ENCODE measurements around the gene TRIM29.
A peak's percentile ranks its signal among the peaks of the same experiment; 100 is the strongest.
"Not testable (repeated sequence)": the region's sequence is repeated elsewhere in the genome, so short reads cannot be mapped to it uniquely, and the experiment has no call there.

TRIM29 gene

GRCh38 chr11:120180063-120180462 lies 42.1 kb upstream of the TRIM29 start:
- not testable (repeated sequence) for DNase-seq; H2AFZ ChIP-seq (ENCODE audit: low read depth, low read length); H3K36me3 ChIP-seq (ENCODE audit: control insufficient read depth in 1 of 2, insufficient read depth in 2 of 2, low read depth in 1 of 2, low read length in 2 of 2); H3K27ac ChIP-seq (ENCODE audit: low read length, poor library complexity, severe bottlenecking); H4K91ac ChIP-seq (ENCODE audit: low read length); H3K23ac ChIP-seq (ENCODE audit: low read length in 2 of 2); H2BK120ac ChIP-seq (ENCODE audit: low read depth, low read length); H3K4me2 ChIP-seq (ENCODE audit: low read length, poor library complexity, severe bottlenecking); H3K79me1 ChIP-seq (replicated peaks; ENCODE audit: low read length, poor library complexity, severe bottlenecking); H3K14ac ChIP-seq (ENCODE audit: low read length in 2 of 2); H3K9me3 ChIP-seq (ENCODE audit: control insufficient read depth, low read length); H2BK15ac ChIP-seq (ENCODE audit: low read depth, poor library complexity, severe bottlenecking); H2BK5ac ChIP-seq (ENCODE audit: low read depth, low read length, poor library complexity, severe bottlenecking)
- peak overlapping the region in 1 of 2 experiments; percentile 28 for H3K18ac ChIP-seq (ENCODE audit: low read depth in 1 of 2, low read length in 2 of 2)
- H3K4me1 ChIP-seq (ENCODE audit: control insufficient read depth, insufficient read depth, low read depth, low read length) = peaks cover 13% of the 10 kb centered on the region
- WGBS = 95% methylated on average over 6 of the region's 6 CpGs
- H4K8ac ChIP-seq (ENCODE audit: low read length) = peak overlapping the region; percentile 19
- H3K4ac ChIP-seq (ENCODE audit: low read depth in 1 of 2, low read length in 2 of 2) = peak overlapping the region; percentile 11 to 41
- H3K27me3 ChIP-seq (ENCODE audit: control insufficient read depth in 1 of 2, insufficient read depth in 1 of 2, low read length in 2 of 2) = peaks cover 0 to 29% of the 10 kb centered on the region in 2 experiments
- H3K9ac ChIP-seq (ENCODE audit: low read length) = peak overlapping the region; percentile 83
- H3K4me3 ChIP-seq (ENCODE audit: insufficient read depth in 1 of 2, low read depth in 1 of 2, low read length in 2 of 2) = peak overlapping the region in 1 of 2 experiments; percentile 48
- H2AK5ac ChIP-seq (ENCODE audit: low read length, severe bottlenecking) = peak overlapping the region; percentile 49
- peak overlapping the region in 1 of 2 experiments; percentile 32 for H2BK12ac ChIP-seq (ENCODE audit: low read length in 2 of 2)

DNA sequence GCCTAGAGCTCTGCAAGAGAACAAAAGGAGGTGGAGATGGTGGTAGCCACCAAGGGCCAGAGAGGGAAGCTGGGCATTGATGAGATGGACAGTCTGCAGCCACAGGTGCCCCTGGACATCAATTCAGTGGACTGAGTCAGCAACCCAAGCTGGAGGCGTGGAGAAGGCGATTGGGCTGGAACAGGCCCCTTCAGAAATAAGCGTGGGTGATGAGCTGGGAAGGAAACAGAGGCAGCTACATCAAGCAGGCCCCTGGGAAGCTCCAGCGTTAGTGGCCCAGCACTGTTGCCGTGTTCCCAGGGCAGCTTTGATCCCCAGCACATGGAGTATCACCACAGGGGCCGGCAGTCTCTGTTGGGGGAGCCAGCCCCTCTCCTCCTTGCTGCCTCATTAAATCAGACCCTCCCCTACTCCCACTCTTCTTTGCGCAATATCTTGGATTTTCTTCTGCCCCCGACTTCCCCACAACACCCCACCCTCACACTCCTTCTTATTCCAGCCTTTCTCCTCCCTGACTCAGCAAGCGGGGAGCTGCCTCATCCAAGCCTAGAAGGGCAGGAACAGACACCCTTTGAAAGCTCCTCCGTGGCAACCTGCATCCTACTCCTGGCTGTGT lies 41.3 kb upstream of the TRIM29 start:
- Histone ChIP-seq H3K4ac (ENCODE audit: low read depth in 1 of 2, low read length in 2 of 2) (no peak overlapping the region), H3K36me3 (ENCODE audit: control insufficient read depth in 1 of 2, insufficient read depth in 2 of 2, low read depth in 1 of 2, low read length in 2 of 2) (no peaks in the 10 kb centered on the region), H3K18ac (ENCODE audit: low read depth in 1 of 2, low read length in 2 of 2) (peak overlapping the region in 1 of 2 experiments; percentile 21), H3K27ac (ENCODE audit: low read length, poor library complexity, severe bottlenecking) (no peak overlapping the region), H2BK120ac (ENCODE audit: low read depth, low read length) (no peak overlapping the region), H2AK5ac (ENCODE audit: low read length, severe bottlenecking) (no peak overlapping the region), H3K9me3 (ENCODE audit: control insufficient read depth, low read length) (no peaks in the 10 kb centered on the region), H4K8ac (ENCODE audit: low read length) (no peak overlapping the region), H3K4me2 (ENCODE audit: low read length, poor library complexity, severe bottlenecking) (no peak overlapping the region), H2BK12ac (ENCODE audit: low read length in 2 of 2) (no peak overlapping the region), H3K23ac (ENCODE audit: low read length in 2 of 2) (no peak overlapping the region), H3K27me3 (ENCODE audit: control insufficient read depth in 1 of 2, insufficient read depth in 1 of 2, low read length in 2 of 2) (peaks cover 0 to 32% of the 10 kb centered on the region in 2 experiments), H2BK15ac (ENCODE audit: low read depth, poor library complexity, severe bottlenecking) (no peak overlapping the region), H3K4me3 (ENCODE audit: insufficient read depth in 1 of 2, low read depth in 1 of 2, low read length in 2 of 2) (no peak overlapping the region), H3K79me1 (replicated peaks; ENCODE audit: low read length, poor library complexity, severe bottlenecking) (no peaks in the 10 kb centered on the region), H3K4me1 (ENCODE audit: control insufficient read depth, insufficient read depth, low read depth, low read length) (peaks cover 10% of the 10 kb centered on the region), H2BK5ac (ENCODE audit: low read depth, low read length, poor library complexity, severe bottlenecking) (no peak overlapping the region), H3K9ac (ENCODE audit: low read length) (peak overlapping the region; percentile 83), H2AFZ (ENCODE audit: low read depth, low read length) (peak overlapping the region; percentile 23), H3K14ac (ENCODE audit: low read length in 2 of 2) (peak overlapping the region in 1 of 2 experiments; percentile 37), H4K91ac (ENCODE audit: low read length) (no peak overlapping the region)
- no peak for DNase-seq
- WGBS = 91% methylated on average over 10 of the region's 10 CpGs

- H3K27me3 ChIP-seq (ENCODE audit: control insufficient read depth in 1 of 2, insufficient read depth in 1 of 2, low read length in 2 of 2) = peaks cover 0 to 38% of the 10 kb centered on the region in 2 experiments
- H3K9me3 ChIP-seq (ENCODE audit: control insufficient read depth, low read length) = no peaks in the 10 kb centered on the region
- no peak overlapping the region for H2AK5ac ChIP-seq (ENCODE audit: low read length, severe bottlenecking)
- no peak overlapping the region for H3K4me2 ChIP-seq (ENCODE audit: low read length, poor library complexity, severe bottlenecking)
- H3K4me3 ChIP-seq (ENCODE audit: insufficient read depth in 1 of 2, low read depth in 1 of 2, low read length in 2 of 2) = no peak overlapping the region
- H4K8ac ChIP-seq (ENCODE audit: low read length) = no peak overlapping the region
- H3K36me3 ChIP-seq (ENCODE audit: control insufficient read depth in 1 of 2, insufficient read depth in 2 of 2, low read depth in 1 of 2, low read length in 2 of 2) = no peaks in the 10 kb centered on the region
- no peak overlapping the region for H3K18ac ChIP-seq (ENCODE audit: low read depth in 1 of 2, low read length in 2 of 2)
- 75% methylated on average over 5 of the region's 5 CpGs for WGBS
- H4K91ac ChIP-seq (ENCODE audit: low read length) = no peak overlapping the region
- no peak overlapping the region for H3K4ac ChIP-seq (ENCODE audit: low read depth in 1 of 2, low read length in 2 of 2)
- no peak overlapping the region for H2BK120ac ChIP-seq (ENCODE audit: low read depth, low read length)
- H2BK12ac ChIP-seq (ENCODE audit: low read length in 2 of 2) = no peak overlapping the region
- peak overlapping the region; percentile 23 for H2AFZ ChIP-seq (ENCODE audit: low read depth, low read length)
- DNase-seq = no peak
- no peak overlapping the region for H3K27ac ChIP-seq (ENCODE audit: low read length, poor library complexity, severe bottlenecking)
- no peak overlapping the region for H3K23ac ChIP-seq (ENCODE audit: low read length in 2 of 2)
- no peak overlapping the region for H2BK15ac ChIP-seq (ENCODE audit: low read depth, poor library complexity, severe bottlenecking)
- peaks cover 10% of the 10 kb centered on the region for H3K4me1 ChIP-seq (ENCODE audit: control insufficient read depth, insufficient read depth, low read depth, low read length)
- no peaks in the 10 kb centered on the region for H3K79me1 ChIP-seq (replicated peaks; ENCODE audit: low read length, poor library complexity, severe bottlenecking)
- H3K14ac ChIP-seq (ENCODE audit: low read length in 2 of 2) = peak overlapping the region in 1 of 2 experiments; percentile 37
- no peak overlapping the region for H2BK5ac ChIP-seq (ENCODE audit: low read depth, low read length, poor library complexity, severe bottlenecking)
- H3K9ac ChIP-seq (ENCODE audit: low read length) = peak overlapping the region; percentile 83
Observed at GRCh38 chr11:120178561-120179056, 40.7 kb upstream of the TRIM29 start.

DNA sequence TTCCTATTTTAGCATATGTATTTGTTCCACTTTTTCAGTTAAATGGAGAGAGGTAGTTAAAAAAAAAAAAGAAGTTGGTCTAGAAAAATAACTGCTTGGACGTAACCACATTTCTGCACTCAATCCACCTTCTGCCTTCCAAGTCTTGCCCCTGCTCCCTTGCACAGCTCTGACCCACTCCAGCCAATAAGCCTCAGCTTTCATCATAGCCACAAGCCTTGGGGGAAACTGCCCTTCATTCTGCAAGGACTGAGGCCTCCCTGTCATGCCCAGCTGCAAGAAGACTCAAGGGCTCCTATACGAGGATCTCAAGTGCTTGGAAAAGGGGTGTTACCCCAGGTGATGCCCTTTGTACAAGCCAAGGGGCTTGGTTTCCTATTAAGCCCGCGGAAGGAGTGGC lies 37.0 kb upstream of the TRIM29 start:
- no peak overlapping the region for H2BK15ac ChIP-seq (ENCODE audit: low read depth, poor library complexity, severe bottlenecking)
- H2BK12ac ChIP-seq (ENCODE audit: low read length in 2 of 2) = no peak overlapping the region
- H3K27ac ChIP-seq (ENCODE audit: low read length, poor library complexity, severe bottlenecking) = no peak overlapping the region
- H3K4me2 ChIP-seq (ENCODE audit: low read length, poor library complexity, severe bottlenecking) = no peak overlapping the region
- H3K9ac ChIP-seq (ENCODE audit: low read length) = no peak overlapping the region
- no peak overlapping the region for H4K8ac ChIP-seq (ENCODE audit: low read length)
- H4K91ac ChIP-seq (ENCODE audit: low read length) = no peak overlapping the region
- H2AFZ ChIP-seq (ENCODE audit: low read depth, low read length) = no peak overlapping the region
- H3K79me1 ChIP-seq (replicated peaks; ENCODE audit: low read length, poor library complexity, severe bottlenecking) = no peaks in the 10 kb centered on the region
- WGBS = 96% methylated on average over 4 of the region's 4 CpGs
- no peak overlapping the region for H2BK5ac ChIP-seq (ENCODE audit: low read depth, low read length, poor library complexity, severe bottlenecking)
- no peak overlapping the region for H3K4ac ChIP-seq (ENCODE audit: low read depth in 1 of 2, low read length in 2 of 2)
- no peak overlapping the region for H2AK5ac ChIP-seq (ENCODE audit: low read length, severe bottlenecking)
- no peak for DNase-seq
- no peaks in the 10 kb centered on the region for H3K9me3 ChIP-seq (ENCODE audit: control insufficient read depth, low read length)
- no peak overlapping the region for H2BK120ac ChIP-seq (ENCODE audit: low read depth, low read length)
- H3K18ac ChIP-seq (ENCODE audit: low read depth in 1 of 2, low read length in 2 of 2) = no peak overlapping the region
- peaks cover under 1% of the 10 kb centered on the region for H3K4me1 ChIP-seq (ENCODE audit: control insufficient read depth, insufficient read depth, low read depth, low read length)
- no peak overlapping the region for H3K4me3 ChIP-seq (ENCODE audit: insufficient read depth in 1 of 2, low read depth in 1 of 2, low read length in 2 of 2)
- no peak overlapping the region for H3K23ac ChIP-seq (ENCODE audit: low read length in 2 of 2)
- H3K36me3 ChIP-seq (ENCODE audit: control insufficient read depth in 1 of 2, insufficient read depth in 2 of 2, low read depth in 1 of 2, low read length in 2 of 2) = no peaks in the 10 kb centered on the region
- peaks cover 13 to 70% of the 10 kb centered on the region in 2 experiments for H3K27me3 ChIP-seq (ENCODE audit: control insufficient read depth in 1 of 2, insufficient read depth in 1 of 2, low read length in 2 of 2)
- H3K14ac ChIP-seq (ENCODE audit: low read length in 2 of 2) = no peak overlapping the region
